ENCODE results near the gene LARP4B.
A peak's percentile ranks its signal among the peaks of the same experiment; 100 is the strongest.

Gene LARP4B

DNA sequence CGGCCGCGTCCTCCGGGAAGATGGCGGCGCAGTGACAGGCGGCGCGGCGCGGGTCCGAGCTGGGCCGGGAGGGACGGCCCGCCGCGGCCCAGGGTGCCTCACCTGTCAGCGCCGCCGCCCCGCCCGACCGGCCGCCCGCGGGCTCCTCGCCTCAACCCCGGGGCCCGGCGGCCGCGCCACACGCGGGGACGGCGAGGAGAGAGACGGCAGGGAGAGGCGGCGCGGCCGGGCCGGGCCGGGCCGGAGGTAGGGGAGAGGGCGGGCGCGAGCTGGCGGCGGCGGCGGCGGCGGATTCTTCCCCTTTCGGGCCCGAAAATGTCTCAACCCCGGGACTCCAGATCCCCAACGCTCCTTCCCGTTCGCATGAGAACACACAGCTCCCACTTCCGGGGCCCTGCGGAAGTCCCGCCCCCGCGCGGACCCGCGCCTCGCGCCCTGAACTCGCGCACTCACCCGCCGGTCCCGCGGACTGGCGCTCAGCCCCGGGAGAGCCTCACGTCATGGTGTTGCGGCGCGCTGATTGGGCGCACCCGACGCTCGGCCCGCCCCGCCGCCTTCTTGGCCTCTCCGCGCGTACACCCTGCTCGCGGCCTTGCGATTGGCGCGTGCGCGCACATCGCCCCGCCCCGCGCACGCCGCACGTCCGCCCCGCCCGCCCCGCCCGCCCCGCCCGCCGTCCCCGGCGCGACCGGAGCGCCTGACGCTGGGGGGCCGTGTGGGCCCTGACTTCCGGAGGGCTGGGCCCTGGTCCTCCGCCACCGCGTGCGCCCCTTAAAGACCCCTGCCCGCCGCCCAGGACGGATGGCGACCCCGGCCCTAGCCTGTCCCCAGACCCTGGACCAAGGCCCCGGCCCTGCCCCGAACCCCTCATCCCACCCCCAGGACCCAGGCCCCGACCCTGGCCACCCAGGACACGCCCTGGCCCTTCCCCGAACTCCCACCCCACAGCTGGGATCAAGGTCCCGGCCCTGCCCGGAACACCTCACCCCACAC, at the start of gene LARP4B:
Gene LARP4B, minus strand, starts transcription at position 380 of the 993 bp plus-strand sequence. CDS start 45,984 bp downstream, outside the sequence.
- DNase-seq (ENCODE audit: extremely low read depth in 1 of 2, low read depth in 1 of 2): peak; percentile 89 to 97

DNA sequence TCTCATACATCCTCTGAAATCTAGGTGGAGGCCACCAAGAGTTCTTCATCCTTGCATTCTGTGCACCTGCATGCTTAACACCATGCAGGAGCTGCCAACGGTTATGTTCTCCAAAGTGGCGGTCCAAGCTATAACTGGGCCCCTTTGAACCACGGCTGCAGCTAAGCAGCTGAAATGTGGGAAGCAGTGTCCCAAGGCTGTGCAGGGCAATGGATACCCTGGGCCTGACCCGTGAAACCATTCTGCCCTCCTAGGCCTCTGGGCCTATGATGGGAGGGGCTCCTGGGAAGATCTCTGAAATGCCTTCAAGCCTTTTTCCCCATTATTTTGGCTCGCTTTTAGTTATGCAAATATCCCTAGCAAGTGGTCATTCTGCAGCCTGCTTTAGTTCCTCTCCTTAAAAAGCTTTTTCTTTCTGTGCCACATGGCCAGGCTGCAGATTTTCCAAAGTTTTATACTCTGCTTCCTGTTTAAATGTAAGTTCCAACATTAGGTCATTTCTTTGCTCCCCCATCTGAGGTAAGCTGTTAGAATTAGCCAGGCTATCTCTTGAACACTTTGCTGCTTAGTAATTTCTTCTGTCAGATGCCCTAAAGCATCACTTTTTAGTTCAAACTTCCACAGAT, 49.1 kb upstream of the LARP4B start:
- DNase-seq (ENCODE audit: extremely low read depth in 1 of 2, low read depth in 1 of 2): no peak

DNA sequence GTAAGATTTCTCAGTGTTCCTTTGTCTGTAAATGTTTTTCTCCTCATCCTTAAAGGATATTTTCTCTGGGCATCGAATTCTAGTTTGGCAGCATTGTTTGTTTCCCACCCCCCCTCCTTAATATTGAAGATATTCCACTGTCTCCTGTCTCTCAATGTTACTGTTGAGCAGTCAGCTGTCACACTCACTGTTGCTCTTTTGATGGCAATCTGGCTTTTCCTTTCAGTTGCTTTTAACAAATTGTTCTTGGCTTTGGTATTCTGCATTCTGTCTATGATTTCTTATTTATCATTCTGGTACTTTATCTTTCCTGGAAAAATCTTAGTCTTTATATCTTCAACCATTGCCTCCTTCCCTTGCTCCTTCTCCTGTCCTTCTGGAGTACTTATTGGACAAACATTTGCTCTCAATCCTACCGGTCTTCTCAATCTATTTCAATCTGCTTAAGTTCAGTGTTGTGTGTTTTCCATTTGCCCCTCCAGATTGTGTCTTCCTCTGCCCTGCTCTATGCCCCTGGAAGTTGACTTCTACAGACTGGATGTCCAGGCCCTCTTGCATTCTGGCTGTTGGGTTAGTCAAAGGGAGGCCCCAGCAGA, 47.4 kb upstream of the LARP4B start:
- no peak for DNase-seq (ENCODE audit: extremely low read depth in 1 of 2, low read depth in 1 of 2)

DNA sequence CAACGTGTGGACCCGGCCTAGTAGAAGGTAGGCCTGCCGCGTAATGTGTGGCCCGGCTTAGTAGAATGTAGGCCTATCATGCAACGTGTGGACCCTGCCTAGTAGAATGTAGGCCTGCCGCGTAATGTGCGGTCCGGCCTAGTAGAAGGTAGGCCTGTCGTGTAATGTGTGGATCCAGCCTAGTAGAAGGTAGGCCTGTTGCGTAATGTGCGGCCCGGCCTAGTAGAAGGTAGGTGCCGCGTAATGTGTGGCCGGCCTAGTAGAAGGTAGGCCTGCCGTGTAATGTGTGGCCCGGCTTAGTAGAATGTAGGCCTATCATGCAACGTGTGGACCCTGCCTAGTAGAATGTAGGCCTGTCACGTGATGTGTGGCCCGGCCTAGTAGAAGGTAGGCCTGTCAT, 44.8 kb upstream of the LARP4B start:
- no peak for DNase-seq (ENCODE audit: extremely low read depth in 1 of 2, low read depth in 1 of 2)

DNA sequence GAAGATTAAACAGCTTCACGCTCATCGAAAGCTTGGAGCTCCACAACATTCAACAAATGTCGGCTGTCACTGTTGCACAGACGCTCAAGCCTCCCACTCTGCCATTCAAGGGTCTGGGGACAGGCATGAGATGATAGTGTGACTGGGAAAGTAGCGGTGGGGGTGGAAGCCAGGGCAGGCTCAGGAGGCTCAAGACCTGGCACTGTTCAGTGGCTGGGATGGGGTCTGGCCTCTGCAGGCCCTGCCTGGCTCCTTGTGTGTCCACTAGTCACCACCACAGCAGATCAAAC, 43.2 kb upstream of the LARP4B start:
- no peak for DNase-seq (ENCODE audit: extremely low read depth in 1 of 2, low read depth in 1 of 2)

DNA sequence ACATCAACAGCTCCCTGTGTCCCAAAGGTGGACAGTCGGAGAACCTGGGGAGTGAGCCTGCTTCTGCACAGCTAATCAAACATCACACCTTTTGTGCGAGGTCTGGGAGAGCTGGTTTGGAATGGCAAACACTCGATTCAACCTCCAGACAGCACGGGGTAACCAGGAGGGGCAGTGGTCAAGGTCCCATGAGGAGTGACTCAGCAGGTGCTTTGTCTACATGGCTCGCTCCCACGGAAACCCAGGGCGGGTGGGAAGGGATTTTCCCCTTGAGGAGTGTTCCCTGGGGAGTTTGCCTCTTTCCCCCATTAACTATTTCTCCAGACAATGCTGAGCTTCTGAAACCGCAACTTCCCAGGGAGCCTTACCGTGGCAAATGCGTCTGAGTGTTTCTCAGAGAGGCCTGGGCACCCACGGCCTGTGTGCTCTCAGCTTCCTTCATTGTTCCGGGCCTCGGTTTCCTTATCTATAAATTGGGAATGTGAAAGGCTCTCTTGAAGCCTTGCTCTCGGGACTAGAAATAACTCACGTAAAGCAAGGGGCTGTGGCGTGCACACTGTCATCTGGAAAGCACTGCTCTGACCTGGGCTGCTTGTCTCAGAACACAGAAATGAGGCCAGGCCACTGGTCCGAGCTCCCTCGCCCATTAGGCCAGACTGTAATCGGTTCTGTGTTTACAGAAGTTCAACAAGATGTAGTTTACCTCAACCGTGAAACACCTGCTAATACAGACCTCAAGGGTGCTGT, 42.7 kb upstream of the LARP4B start:
- DNase-seq (ENCODE audit: extremely low read depth in 1 of 2, low read depth in 1 of 2): no peak

DNA sequence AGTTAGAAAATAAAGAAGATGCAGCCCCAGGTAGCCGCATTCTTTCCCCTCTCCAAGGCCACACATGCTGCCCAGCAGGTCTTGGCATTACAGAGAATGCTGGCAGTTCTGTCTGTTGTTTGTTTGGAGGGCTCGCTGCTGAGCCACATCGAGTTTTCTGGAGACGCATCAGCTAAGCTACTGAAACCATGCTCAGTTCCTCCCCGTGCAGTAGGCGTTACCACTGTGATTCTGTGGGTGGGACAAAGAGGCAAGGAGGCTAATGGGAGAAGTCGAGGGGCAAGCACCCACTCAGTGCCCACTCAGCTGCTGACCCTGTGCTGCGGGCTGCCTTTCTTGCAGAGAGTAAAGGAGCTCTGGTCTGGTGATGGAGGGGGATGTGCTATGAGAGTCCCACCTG, 41.3 kb upstream of the LARP4B start:
- no peak for DNase-seq (ENCODE audit: extremely low read depth in 1 of 2, low read depth in 1 of 2)

DNA sequence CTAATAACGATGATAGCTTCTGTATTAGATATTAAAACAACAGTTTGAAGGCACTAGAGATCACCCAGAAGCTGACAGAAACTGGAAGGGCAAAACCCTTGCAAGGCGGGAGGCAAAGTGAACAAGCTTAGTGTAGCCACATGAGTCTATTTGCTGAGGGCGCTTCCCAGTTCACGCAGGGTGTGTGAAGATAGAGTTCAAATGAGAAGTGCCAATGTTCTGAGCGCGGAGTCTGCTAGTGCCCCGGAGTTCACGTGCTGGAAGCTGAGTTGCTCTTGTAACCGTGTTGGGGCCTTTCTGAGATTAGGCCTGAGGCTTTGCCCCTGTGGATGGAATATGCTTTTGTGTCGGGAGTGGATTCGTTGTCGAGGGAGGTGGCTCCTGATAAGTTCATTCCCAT, 40.1 kb upstream of the LARP4B start:
- no peak for DNase-seq (ENCODE audit: extremely low read depth in 1 of 2, low read depth in 1 of 2)

DNA sequence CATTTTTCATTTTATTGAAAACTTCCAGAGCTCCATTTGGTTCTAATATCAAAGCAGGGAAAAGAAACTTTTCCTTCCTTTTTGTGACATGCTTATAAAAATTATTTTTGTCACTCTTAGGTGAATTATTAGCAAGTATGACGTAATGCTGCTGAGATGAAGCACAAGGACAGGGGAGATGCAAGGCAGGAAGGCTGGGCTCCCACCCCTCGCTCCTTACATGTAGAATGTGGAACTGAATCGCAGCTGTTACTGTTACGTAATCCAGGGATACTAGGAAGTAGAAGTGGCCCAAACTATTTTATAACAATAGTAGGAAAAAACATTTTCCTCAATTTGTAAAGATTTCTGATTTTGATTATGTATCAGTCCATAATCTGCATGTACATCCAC, 39.6 kb upstream of the LARP4B start:
- DNase-seq (ENCODE audit: extremely low read depth in 1 of 2, low read depth in 1 of 2): no peak

DNA sequence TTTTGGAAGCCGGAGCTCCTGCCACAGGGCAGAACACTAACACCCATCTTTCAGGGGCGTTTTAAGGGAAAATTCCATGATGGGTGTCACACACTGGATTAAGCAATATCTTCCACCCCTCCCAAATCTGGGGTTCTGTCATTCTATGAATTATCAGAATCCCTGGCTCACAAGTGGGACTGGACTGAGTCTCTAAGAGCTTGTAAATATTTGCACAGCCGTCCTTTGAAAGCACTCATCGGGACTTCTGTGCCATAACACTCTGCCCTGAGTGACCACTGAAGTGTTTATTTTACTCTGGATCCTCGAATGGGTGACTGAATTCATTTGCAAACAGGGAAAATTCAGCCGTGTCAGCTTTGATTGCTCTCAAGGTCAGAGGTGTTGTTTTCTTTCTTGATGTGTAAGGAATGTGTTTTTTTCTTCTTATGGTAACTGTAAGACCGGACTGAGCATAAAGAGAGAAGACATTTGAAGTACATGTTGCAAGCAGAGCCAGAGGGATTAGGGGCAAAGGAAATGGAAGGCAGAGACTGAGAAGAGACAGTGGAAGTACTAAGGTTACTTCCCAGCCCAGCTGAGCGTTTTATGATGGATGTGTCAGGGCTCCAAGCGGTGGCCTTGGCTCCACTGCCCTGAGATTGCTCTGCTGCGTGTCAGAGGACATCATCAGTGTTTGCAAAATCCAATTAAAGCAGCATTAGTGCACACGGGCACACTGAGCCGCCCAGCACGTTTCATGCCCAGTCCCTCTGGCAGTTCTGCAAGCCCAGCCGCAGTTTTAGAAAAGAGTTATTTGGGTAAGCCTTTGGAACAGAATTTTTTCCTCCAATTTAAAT, 39.0 kb upstream of the LARP4B start:
- DNase-seq (ENCODE audit: extremely low read depth in 1 of 2, low read depth in 1 of 2): no peak

DNA sequence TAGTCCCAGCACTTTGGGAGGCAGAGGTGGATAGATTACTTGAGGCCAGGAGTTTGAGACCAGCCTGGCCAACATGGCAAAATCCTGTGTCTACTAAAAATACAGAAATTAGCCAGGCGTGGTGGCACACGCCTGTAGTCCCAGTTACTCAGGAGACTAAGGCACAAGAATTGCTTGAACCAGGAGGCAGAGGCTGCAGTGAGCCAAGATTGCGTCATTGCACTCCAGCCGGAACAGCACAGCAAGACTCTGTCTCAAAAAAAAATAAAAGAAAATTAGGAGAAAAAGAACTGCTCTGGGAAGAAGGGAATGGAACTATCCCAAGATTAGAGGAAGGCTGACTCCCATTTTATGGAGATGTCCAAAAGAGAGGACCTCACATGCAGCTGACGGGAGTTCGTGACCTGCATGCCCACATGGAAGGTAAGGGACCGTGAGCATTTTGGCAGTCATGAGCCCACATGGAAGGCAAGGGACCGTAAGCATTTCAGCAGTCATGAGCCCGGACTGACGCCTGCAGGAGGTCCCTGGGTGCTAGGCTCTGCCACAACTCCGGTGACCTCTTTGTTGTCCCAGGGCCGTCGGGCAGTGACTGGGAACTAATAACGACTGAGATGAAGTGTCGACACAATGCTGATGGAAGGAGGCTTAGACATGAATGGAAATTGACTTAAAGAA, 38.1 kb upstream of the LARP4B start:
- no peak for DNase-seq (ENCODE audit: extremely low read depth in 1 of 2, low read depth in 1 of 2)

DNA sequence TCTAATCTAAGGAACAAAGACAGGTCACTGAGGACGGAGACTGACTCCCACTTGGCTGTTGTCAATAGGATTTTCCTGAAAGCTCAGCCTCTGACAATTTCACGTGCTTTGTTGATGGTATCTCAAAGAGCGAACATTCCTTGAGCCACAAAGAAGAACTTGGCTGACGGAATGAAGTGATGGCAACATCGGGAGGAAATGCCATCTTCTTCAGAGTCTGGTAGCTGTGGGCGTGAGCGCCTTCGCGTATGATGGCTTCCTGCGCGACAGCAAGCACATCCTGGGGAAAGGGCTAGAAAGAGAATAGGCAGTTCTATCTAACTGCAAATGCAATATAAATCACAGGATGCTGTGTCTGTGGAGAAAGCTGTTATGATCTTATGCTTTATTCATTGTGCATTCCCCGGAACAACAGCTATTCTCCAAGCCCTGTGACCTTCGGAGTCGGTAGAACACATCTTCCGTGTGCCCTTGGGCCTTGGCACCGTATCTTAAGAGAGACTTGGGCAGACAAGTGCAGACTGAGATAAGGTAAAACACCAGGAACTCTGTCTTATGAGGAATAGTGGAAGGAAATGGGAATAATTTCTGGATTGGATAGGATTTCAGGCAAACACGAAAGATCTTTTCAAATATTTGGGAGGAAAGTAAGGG, 37.2 kb upstream of the LARP4B start:
- DNase-seq (ENCODE audit: extremely low read depth in 1 of 2, low read depth in 1 of 2): no peak

DNA sequence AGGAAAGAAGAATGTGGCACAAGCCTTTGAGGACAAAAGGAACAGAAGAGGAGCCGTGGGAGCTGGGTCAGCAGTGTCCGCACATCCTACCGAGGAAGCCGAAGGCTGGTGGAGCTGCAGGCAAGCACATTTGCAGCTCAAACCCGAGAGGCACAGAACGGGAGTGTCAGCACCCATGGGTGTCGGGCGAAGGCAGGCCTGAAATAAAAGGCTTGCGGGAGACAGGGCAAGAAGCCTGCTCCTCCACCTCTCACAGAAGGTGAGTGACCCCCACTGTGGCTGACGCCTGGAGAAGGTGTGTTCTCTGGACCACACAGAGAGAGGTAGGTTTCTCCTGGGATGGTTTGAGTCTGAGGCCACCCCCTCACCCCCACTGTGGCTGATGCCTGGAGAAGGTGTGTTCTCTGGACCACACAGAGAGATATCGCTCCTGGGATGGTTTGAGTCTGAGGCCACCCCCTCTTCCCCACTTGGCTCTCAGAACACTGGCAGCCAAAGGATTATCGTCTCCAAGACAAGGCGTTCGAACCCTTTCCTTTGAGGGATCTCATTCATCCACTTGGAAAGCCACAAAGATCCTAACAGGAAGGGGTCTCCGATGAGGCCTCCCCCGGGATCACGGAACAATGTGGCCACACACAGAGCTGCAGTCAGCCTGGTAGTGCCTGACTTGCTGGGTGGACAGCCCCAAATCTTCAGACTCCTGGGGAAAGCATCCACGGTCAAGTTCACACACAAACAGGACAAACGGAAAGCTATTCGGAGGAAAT, 35.1 kb upstream of the LARP4B start:
- DNase-seq (ENCODE audit: extremely low read depth in 1 of 2, low read depth in 1 of 2): no peak

DNA sequence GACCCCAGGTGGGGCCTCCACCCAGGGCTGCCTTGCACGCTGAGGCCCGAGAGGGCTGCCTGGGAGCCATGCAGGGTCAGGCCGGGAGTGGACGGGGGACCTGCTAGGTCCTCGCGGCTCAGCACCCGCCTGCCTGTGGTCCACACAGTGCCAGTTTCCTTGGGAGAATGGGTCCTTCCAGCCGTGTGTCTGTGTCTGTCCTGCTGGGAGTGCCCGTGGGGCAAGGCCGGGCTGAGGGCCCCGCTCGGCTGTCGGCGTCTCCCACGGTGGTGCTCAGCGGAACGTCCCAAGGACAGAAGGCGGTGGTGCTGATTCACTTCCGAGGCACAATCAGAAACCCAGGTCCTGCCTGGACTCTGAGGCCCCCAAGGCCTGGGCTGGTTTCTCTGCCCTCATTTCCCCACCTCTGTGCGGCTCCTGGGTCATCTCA, 33.5 kb upstream of the LARP4B start:
- DNase-seq (ENCODE audit: extremely low read depth in 1 of 2, low read depth in 1 of 2): no peak

DNA sequence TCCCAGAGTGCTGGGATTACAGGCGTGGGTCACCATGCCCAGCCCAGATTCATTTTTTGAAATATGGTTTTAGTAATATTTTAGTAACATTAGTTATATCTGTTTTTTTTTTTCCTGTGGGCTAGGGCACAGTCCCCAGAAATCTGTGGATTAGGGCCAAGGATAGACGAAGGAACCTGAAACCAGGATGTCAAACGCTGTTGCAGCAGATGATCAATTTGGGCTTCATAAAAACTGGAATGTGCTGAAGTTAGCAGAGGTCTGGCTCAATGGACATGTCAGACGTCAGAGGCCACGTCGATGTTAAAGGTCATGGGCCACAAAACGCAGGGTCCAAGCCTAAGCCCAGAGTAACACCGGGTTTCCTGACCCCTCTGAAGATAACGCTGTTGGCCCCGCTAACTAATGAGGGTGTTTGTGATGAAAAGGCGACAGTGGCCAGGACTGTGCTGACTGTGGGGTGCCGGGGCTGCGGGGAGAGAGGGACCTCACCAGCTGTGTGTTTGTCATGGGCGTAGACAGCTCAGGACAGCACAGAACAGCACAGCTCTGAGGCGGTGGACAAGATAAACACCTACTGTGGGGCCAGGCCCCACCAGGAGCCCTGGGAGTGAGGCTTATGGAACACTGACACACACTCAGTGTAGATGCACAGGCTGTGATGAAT, 32.9 kb upstream of the LARP4B start:
- DNase-seq (ENCODE audit: extremely low read depth in 1 of 2, low read depth in 1 of 2): no peak

DNA sequence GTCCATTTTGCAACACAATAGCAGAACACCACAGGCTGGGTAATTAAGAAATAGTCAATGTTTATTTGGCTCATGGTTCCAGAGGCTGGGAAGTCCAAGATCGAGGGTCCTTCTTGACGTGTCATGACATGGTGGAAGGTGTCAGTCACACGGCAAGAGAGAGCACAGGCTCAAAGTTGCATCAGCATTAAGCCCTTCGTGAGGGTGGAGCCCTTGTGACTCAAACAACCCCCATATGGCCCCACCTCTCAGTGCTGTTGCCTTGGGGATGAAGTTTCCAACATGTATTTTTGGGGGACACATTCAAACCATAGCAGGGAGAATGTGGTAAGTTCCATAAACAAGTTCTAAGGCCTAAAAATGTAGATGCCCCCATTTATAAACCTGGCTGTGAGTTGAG, 32.1 kb upstream of the LARP4B start:
- no peak for DNase-seq (ENCODE audit: extremely low read depth in 1 of 2, low read depth in 1 of 2)

DNA sequence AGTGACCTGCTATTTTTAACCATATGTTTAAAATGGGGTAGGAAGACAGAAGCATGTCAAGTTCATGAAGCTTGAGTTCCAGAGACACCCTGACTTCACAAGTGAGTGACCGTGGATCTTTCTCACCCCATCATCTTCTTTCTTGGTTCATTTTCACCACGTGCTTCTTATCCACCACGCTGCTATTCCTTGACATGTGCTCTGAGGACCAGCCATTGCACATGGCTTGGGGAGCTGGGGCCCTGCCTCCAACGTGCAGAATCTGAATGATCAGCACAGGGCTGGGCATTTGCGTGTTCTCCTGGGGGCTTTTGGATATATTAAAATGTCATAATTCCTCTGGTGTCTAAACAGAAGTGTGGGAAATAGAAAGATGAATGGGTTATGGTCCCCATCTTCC, 31.7 kb upstream of the LARP4B start:
- no peak for DNase-seq (ENCODE audit: extremely low read depth in 1 of 2, low read depth in 1 of 2)

DNA sequence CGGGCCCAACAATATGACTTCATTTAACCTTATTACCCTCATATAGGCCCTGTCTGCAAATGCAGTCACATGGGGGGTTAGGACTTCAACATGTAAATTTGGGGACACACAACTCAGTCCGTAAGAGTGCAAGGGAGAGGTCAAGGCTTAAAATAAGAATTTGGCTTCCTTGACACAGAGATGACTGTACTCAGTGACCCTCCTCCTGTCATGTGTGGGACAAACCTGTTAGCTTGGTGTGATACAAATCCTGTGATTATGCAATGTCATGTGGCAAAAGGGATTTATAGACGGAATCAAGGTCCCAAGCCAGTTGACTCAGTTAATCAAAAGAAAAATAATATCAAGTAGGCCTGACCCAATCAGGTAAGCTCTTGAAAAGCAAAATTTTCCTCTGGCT, 30.8 kb upstream of the LARP4B start:
- no peak for DNase-seq (ENCODE audit: extremely low read depth in 1 of 2, low read depth in 1 of 2)

All from stimulated activated CD8-positive, alpha-beta memory T cell treated with anti-CD3 and anti-CD28 coated beads, Interleukin-7, amount 100 ng/mL, for 48 hours (primary cell).